Suprapubic skin (tissue), 3 donors: ENCODE measurements around the gene RAPGEF4.

ENCODE experiments used
- CTCF ChIP-seq, 2 donors: fragments of 200-600 bp in 1 of 2; fragments of 450-650 bp in 1 of 2; sonication (generic) in 1 of 2; IDR thresholded peaks; one replicate each; pipeline ENCODE4 v1.5.1; 2016 to 2019; ENCODE audit warnings: antibody characterized with exemption in 2 of 2, mild to moderate bottlenecking in 1 of 2, moderate library complexity in 1 of 2
- POLR2A ChIP-seq, 2 donors: fragments of 450-650 bp; IDR thresholded peaks; one replicate each; pipeline ENCODE4 v1.6.1; 2017; ENCODE audit warnings: antibody characterized with exemption in 2 of 2, mild to moderate bottlenecking in 2 of 2, moderate library complexity in 2 of 2

GRCh38 chr2:172826522-172826921 is 90.9 kb downstream of the RAPGEF4 start:
- TF ChIP-seq CTCF (IDR thresholded peaks at IDR 0.05) (no peak), POLR2A (IDR thresholded peaks at IDR 0.05) (no peak)
